ENCODE data around the gene CIITA.
"Not testable (repeated sequence)": the region's sequence is repeated elsewhere in the genome, so short reads cannot be mapped to it uniquely, and the experiment has no call there.

The CIITA gene

DNA sequence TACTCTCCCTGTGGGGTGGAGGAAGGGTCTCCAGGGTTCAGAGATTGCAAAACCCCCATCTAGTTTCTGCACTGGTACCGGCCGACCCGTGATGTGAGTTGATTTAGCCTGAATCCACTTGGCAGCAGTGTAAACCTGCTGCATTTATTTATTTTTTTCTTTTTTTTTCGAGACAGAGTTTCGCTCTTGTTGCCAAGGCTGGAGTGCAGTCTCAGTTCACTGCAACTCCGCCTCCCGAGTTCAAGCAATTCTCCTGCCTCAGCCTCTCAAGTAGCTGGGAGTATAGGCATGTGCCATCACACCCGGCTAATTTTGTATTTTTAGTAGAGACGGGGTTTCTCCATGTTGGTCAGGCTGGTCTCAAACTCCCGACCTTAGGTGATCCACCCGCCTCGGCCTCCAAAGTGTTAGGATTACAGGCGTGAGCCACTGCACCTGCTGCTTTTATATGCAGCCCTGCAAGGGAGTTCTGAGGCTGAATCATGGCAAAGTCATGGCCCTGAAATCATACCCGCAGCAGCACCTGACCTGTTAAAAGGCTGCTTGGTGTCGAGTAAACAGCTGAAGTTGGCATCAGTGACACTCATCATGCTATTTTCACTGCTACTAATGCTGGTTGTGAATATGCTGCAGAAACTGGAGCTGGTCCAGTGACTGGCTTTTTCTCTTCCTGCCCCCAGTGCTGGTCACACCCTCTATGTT, 43.9 kb downstream of the CIITA start:
- H3K4me3 ChIP-seq (ENCODE audit: low read length), result no peak overlapping the region
- TF ChIP-seq, protein P1, sequence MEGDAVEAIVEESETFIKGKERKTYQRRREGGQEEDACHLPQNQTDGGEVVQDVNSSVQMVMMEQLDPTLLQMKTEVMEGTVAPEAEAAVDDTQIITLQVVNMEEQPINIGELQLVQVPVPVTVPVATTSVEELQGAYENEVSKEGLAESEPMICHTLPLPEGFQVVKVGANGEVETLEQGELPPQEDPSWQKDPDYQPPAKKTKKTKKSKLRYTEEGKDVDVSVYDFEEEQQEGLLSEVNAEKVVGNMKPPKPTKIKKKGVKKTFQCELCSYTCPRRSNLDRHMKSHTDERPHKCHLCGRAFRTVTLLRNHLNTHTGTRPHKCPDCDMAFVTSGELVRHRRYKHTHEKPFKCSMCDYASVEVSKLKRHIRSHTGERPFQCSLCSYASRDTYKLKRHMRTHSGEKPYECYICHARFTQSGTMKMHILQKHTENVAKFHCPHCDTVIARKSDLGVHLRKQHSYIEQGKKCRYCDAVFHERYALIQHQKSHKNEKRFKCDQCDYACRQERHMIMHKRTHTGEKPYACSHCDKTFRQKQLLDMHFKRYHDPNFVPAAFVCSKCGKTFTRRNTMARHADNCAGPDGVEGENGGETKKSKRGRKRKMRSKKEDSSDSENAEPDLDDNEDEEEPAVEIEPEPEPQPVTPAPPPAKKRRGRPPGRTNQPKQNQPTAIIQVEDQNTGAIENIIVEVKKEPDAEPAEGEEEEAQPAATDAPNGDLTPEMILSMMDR (conservative IDR thresholded peaks at IDR 0.05; ENCODE audit: low read depth, low read length), result no peak
- no peak for DNase-seq (ENCODE audit: low read depth)

- no peak overlapping the region for H3K4me3 ChIP-seq (ENCODE audit: low read length)
- TF ChIP-seq, protein P1 (conservative IDR thresholded peaks at IDR 0.05; ENCODE audit: low read depth, low read length), result no peak
- DNase-seq (ENCODE audit: low read depth), result no peak
Measured at GRCh38 chr16:10921536-10922327, 44.7 kb downstream of the CIITA start.

GRCh38 chr16:10922328-10923145, 45.5 kb downstream of the CIITA start:
- H3K4me3 ChIP-seq (ENCODE audit: low read length), result no peak overlapping the region
- DNase-seq (ENCODE audit: low read depth), result no peak
- TF ChIP-seq, protein P1 (conservative IDR thresholded peaks at IDR 0.05; ENCODE audit: low read depth, low read length), result no peak

- TF ChIP-seq, protein P1 (conservative IDR thresholded peaks at IDR 0.05; ENCODE audit: low read depth, low read length), result no peak
- DNase-seq (ENCODE audit: low read depth), result no peak
- no peak overlapping the region for H3K4me3 ChIP-seq (ENCODE audit: low read length)
Measured at GRCh38 chr16:10923146-10923649, 46.2 kb downstream of the CIITA start.

DNA sequence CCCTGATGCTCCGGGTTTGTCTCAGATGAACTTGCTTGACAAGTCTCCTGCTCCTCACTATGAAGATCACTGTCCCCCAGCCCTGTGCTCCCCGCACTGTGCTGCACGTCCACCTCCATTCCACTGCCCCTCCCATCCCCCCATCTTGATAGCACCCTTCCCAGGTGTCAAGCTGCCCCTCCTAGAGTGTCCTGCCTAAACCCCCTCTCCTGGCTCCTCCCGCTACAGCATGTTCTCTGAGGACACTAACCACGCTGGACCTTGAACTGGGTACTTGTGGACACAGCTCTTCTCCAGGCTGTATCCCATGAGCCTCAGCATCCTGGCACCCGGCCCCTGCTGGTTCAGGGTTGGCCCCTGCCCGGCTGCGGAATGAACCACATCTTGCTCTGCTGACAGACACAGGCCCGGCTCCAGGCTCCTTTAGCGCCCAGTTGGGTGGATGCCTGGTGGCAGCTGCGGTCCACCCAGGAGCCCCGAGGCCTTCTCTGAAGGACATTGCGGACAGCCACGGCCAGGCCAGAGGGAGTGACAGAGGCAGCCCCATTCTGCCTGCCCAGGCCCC, 46.7 kb downstream of the CIITA start:
- TF ChIP-seq, protein P1 (conservative IDR thresholded peaks at IDR 0.05; ENCODE audit: low read depth, low read length), result no peak
- DNase-seq (ENCODE audit: low read depth), result no peak

GRCh38 chr16:10925285-10925684, 48.3 kb downstream of the CIITA start:
- not testable (repeated sequence) for H3K4me3 ChIP-seq (ENCODE audit: low read length); DNase-seq (ENCODE audit: low read depth)

More for the DNA sequence above, 46.7 kb downstream of the CIITA start:
- no peak overlapping the region for H3K4me3 ChIP-seq (ENCODE audit: low read length)

DNA sequence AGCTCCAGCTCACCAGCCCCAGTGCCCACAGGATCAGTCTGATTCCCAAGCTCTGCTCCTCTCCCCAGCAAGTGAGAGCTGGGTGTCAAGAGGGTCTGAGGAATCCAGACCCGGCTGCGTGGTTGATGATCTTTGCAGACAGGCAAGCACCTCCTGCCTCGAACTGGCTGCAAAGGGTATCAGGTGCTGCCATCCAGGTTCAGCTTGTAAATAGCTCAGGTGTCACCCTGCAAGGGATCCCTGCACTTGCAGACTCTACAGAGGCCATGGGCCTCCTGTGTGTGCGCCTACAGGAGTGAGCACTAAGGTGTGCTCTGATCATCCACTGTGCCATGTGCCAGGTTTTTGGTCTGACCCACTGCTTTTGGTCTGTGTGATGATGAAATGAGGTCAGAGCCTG, 49.1 kb downstream of the CIITA start:
- TF ChIP-seq, protein P1 (conservative IDR thresholded peaks at IDR 0.05; ENCODE audit: low read depth, low read length), result no peak
- H3K4me3 ChIP-seq (ENCODE audit: low read length), result no peak overlapping the region
- no peak for DNase-seq (ENCODE audit: low read depth)
